Choroid plexus epithelial cell (primary cell): Measurements from ENCODE around the gene DIO1.
A peak's percentile ranks its signal among the peaks of the same experiment; 100 is the strongest.

ENCODE experiments used
- DNase-seq: peaks from one replicate; pipeline ENCODE4 v3.0.0-alpha.2; 2010; ENCODE audit warnings: low read depth
- H3K4me3 ChIP-seq: 2 replicates; pipeline ENCODE4 v1.5.1; 2011; ENCODE audit warnings: low read depth, mild to moderate bottlenecking, control low read depth, low read length, moderate library complexity
- TF ChIP-seq, protein P1 (sequence below): conservative IDR thresholded peaks from 2 replicates; pipeline ENCODE4 v1.5.1; 2011; ENCODE audit warnings: low read depth, mild to moderate bottlenecking, control low read depth, inconsistent platforms, low read length, moderate library complexity

Gene DIO1

GRCh38 chr1:53929246-53929960 lies 35.4 kb downstream of the DIO1 start:
- TF ChIP-seq, protein P1, sequence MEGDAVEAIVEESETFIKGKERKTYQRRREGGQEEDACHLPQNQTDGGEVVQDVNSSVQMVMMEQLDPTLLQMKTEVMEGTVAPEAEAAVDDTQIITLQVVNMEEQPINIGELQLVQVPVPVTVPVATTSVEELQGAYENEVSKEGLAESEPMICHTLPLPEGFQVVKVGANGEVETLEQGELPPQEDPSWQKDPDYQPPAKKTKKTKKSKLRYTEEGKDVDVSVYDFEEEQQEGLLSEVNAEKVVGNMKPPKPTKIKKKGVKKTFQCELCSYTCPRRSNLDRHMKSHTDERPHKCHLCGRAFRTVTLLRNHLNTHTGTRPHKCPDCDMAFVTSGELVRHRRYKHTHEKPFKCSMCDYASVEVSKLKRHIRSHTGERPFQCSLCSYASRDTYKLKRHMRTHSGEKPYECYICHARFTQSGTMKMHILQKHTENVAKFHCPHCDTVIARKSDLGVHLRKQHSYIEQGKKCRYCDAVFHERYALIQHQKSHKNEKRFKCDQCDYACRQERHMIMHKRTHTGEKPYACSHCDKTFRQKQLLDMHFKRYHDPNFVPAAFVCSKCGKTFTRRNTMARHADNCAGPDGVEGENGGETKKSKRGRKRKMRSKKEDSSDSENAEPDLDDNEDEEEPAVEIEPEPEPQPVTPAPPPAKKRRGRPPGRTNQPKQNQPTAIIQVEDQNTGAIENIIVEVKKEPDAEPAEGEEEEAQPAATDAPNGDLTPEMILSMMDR: no peak
- H3K4me3 ChIP-seq: no peak overlapping the region
- DNase-seq: no peak

- no peak for DNase-seq
- H3K4me3 ChIP-seq: no peak overlapping the region
- TF ChIP-seq, protein P1: no peak
These were observed 36.9 kb downstream of the DIO1 start for GRCh38 chr1:53930932-53931331.

- TF ChIP-seq, protein P1: no peak
- no peak overlapping the region for H3K4me3 ChIP-seq
- no peak for DNase-seq
These were observed 37.5 kb downstream of the DIO1 start for GRCh38 chr1:53931523-53931922.

- DNase-seq: no peak
- no peak overlapping the region for H3K4me3 ChIP-seq
- TF ChIP-seq, protein P1: no peak
These were observed 40.3 kb downstream of the DIO1 start for GRCh38 chr1:53934170-53934765.

- no peak for DNase-seq
- no peak overlapping the region for H3K4me3 ChIP-seq
- TF ChIP-seq, protein P1: no peak
These were observed 42.4 kb downstream of the DIO1 start for GRCh38 chr1:53936430-53936829.

- peak; percentile 22 for DNase-seq
- TF ChIP-seq, protein P1: no peak
- H3K4me3 ChIP-seq: no peak overlapping the region
These were observed 44.3 kb downstream of the DIO1 start for GRCh38 chr1:53938136-53938830.
